Measurements from ENCODE around the gene HNRNPH2. TPM values are rescaled to one million over a fixed set of nuclear protein-coding genes. Genes with fewer than 3 reads are reported as not detected.

HNRNPH2 gene
- total and polyA plus RNA-seq, 8 donors, result 66.2 to 107 (median 99.2) TPM

GRCh38 chrX:101415180-101416145 lies 7.4 kb downstream of the HNRNPH2 start:
- intact Hi-C loops (cut with DNase I), result no loop called here
- H3K36me3 ChIP-seq, result peaks cover 0 to 14% of the 10 kb centered on the region in 2 donors
- H3K9me3 ChIP-seq, result no peaks in the 10 kb centered on the region
- peak overlapping the region; percentile 28 to 72 for H3K27ac ChIP-seq
- H3K27me3 ChIP-seq, result no peaks in the 10 kb centered on the region
- TF ChIP-seq, protein P1, sequence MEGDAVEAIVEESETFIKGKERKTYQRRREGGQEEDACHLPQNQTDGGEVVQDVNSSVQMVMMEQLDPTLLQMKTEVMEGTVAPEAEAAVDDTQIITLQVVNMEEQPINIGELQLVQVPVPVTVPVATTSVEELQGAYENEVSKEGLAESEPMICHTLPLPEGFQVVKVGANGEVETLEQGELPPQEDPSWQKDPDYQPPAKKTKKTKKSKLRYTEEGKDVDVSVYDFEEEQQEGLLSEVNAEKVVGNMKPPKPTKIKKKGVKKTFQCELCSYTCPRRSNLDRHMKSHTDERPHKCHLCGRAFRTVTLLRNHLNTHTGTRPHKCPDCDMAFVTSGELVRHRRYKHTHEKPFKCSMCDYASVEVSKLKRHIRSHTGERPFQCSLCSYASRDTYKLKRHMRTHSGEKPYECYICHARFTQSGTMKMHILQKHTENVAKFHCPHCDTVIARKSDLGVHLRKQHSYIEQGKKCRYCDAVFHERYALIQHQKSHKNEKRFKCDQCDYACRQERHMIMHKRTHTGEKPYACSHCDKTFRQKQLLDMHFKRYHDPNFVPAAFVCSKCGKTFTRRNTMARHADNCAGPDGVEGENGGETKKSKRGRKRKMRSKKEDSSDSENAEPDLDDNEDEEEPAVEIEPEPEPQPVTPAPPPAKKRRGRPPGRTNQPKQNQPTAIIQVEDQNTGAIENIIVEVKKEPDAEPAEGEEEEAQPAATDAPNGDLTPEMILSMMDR (IDR thresholded peaks at IDR 0.05), result peak; percentile 63 to 80
- no peak overlapping the region for H3K4me3 ChIP-seq
- DNase-seq (peak in 2 of 4 donors; percentile 54 to 68), ATAC-seq (peak; percentile 70)
- peaks cover 2 to 16% of the 10 kb centered on the region in 2 donors for H3K4me1 ChIP-seq

DNA sequence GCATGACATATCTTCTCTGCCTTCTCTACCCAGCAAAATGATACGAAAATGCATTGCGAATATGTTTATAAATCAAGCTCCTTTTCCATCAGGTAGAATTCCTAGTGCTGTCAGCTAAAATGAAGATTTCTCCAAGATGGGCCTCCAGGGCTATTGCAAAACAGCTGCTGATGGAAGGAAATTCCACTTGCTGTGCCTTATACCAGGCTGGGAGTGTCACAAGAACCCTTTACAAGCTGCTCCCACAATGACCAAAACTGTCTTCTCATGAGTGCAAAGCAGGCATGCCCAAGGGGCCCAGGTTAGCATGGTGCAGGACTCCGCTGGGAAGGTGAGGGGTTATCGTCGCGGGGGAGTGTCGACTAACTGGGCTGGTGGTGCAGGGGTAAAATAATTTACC lies 8.7 kb downstream of the HNRNPH2 start:
- Histone ChIP-seq H3K4me1 (peaks cover 2 to 7% of the 10 kb centered on the region in 2 donors), H3K27ac (no peak overlapping the region), H3K9me3 (no peaks in the 10 kb centered on the region), H3K36me3 (peaks cover 0 to 14% of the 10 kb centered on the region in 2 donors), H3K27me3 (no peaks in the 10 kb centered on the region), H3K4me3 (no peak overlapping the region)
- TF ChIP-seq, protein P1 (IDR thresholded peaks at IDR 0.05), result no peak
- ATAC-seq, result no peak
- intact Hi-C loops (cut with DNase I), result no loop called here
- no peak for DNase-seq

- TF ChIP-seq, protein P1 (IDR thresholded peaks at IDR 0.05), result no peak
- H3K4me1 ChIP-seq, result peaks cover 2 to 7% of the 10 kb centered on the region in 2 donors
- ATAC-seq (no peak), DNase-seq (no peak)
- H3K4me3 ChIP-seq, result no peak overlapping the region
- peaks cover 0 to 10% of the 10 kb centered on the region in 2 donors for H3K36me3 ChIP-seq
- H3K27me3 ChIP-seq, result no peaks in the 10 kb centered on the region
- peak overlapping the region; percentile 90 to 92 for H3K27ac ChIP-seq
- H3K9me3 ChIP-seq, result no peaks in the 10 kb centered on the region
- intact Hi-C loops (cut with DNase I), result no loop called here
Measured at GRCh38 chrX:101417190-101417589, 9.2 kb downstream of the HNRNPH2 start.

DNA sequence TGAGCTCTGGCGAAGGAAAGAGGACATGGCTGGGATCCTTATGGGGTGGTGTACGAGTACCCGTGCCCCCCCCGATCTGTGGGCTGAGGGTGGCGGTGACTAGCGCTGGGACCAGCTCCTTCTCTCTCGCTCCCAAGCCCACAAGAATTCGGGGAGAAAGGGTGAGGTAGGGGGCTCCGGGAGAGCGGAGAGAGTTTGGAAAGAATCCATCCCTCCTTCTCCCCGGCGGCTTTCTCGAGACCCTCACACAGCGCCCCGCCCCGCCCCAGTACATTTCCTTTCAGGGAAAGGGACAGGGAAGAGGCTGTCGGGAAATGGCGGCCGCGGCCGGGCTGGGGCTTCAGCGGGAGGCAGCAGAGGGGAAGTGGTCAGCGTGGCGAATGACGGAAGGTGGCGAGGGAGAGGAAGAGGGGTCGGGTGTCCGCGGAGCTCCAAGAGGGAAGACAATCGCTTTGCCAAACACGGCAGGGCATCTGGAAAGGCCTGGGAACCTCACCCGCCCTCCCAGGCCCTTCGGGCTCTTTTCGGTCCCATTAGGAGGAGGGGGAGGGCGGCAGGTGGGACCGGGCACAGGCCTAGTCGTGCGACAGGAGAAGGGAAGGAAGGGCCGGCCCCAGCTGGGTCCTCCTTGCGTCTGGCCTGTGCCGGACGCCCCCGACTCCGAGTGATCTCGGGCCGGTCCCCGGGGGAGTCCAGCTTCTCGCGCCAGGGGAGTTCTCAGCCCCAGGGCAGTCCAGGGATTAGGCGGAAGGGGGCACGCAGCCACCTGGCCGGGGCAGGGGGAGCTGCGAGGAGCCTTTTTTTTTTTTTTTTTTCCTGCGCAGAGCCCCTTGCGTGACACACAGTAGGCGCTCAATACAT lies 10.2 kb downstream of the HNRNPH2 start:
- Histone ChIP-seq H3K9me3 (no peaks in the 10 kb centered on the region), H3K4me3 (peak overlapping the region; percentile 45 to 51), H3K27me3 (no peaks in the 10 kb centered on the region), H3K4me1 (peaks cover 2 to 7% of the 10 kb centered on the region in 2 donors), H3K27ac (peak overlapping the region; percentile 90 to 92), H3K36me3 (peaks cover 0 to under 1% of the 10 kb centered on the region in 2 donors)
- DNase-seq (peak; percentile 56 to 93 (median 68)), ATAC-seq (peak; percentile 78)
- intact Hi-C loops (cut with DNase I), result no loop called here
- TF ChIP-seq, protein P1 (IDR thresholded peaks at IDR 0.05), result no peak

All from left lung (tissue), 10 donors.